HT1080 (cell line): ENCODE data around the gene PRDM16. TPM values are rescaled to one million over a fixed set of nuclear protein-coding genes. Genes with fewer than 3 reads are reported as not detected.

ENCODE experiments used
- DNase-seq: peaks from one replicate; pipeline ENCODE4 v3.0.0-alpha.2; 2015; ENCODE audit warnings: low read depth
- total RNA-seq: library from RNA; depleted of rRNA; stranded (reverse); fragments of >200 nt; shearing (Covaris generic); gene quantifications from 2 replicates; pipeline ENCODE4 v1.2.3, GENCODE V29; 2014

PRDM16 gene
- total RNA-seq, 1 experiment from 2014 or later = not detected

DNA sequence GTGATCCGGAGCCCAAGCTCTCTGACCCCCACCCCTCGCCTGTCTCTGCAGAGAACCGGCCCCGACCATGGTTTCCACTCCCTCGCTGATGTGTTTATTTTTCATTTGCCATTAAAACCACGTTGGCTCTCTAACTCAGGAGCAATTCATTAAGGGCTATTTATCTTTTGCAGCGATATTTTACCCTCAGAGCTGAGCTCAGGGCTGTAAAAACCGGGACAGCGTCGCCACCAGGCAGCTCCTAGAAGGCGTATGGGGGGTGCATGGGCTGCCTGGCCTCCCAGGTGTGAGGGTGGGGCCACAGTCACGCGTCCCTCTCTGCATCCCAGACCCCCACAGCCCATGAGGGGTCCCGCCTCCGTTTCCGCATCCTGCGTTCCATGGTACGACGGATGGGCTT, 71.4 kb downstream of the PRDM16 start:
- no peak for DNase-seq

DNA sequence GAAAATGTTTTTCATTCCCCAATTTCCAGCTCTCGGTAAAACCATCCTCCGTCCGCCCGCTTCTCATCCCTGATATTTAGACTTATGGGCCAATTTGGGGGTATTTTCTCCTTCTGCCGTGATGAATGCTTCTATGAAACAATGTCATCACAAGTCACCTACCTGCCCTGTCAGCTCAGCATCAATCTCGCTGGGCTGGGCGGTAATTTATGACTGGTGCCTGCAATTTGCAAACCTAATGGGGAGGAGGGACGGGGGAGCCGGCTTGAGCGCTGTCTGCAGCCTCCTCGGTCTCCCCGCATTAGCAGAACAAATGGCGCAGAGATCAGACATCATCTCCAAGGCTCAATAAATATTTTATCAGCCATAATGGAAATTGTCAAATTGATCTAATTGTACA, 72.1 kb downstream of the PRDM16 start:
- DNase-seq = no peak

DNA sequence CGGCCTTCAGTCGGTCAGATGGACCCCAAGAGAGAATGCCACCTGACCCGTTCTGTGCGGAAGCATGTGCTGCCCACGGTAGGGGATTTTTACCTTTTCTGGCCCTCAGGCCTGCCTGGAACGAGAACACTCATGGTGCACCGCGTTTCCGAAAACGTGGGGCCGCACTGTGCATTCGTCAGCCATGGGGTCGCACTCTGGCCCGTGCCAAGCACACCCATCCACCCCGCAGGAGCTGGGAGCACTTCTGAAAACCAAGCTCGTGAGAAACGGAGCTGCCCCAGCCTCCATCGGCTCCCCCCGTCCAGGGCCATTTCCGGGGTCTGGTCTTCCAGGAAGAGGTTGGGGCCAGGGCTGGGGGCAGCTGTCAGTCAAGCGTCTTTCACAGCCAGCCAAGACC, 72.8 kb downstream of the PRDM16 start:
- DNase-seq = no peak

DNA sequence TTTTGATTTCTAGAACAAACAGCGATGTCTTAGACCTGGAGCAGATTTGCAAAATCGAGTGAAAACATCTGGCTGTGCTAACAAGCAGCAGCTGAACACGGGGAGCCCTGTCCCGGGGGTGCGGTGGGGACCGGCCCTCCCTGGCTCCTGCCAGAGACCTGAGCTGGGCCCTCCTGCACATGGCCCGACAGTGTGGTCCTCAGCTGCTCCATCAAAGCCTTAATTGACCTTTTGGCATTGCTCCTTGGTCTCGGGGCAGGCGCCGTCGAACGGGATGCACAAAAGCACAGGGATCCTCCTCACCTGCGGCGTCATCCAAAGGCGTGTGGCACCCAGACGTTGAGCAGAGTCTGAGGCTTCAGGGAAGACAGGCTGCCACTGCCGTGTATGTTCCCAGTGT, 73.2 kb downstream of the PRDM16 start:
- no peak for DNase-seq

DNA sequence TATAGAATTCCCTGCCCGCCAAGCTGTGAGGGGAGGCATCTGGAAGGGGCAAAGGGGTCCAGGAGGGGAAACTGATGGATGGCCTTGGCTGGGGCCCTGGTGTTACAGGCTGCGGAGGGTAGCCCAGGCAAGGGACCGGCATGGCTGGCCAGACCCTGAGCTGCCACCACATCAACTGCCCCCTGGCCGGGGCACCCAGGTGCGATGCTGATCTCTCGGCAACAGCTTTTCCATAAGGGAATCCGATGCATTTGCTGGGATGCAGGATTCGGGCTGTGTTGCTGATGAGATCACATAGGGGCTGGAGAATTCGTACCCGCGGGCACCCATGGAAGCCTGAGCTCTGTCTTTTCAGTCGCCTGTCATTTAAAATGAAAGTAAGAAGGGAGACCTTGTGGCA, 73.7 kb downstream of the PRDM16 start:
- DNase-seq = no peak

- DNase-seq = no peak
These were observed 76.7 kb downstream of the PRDM16 start for GRCh38 chr1:3145532-3146325.

DNA sequence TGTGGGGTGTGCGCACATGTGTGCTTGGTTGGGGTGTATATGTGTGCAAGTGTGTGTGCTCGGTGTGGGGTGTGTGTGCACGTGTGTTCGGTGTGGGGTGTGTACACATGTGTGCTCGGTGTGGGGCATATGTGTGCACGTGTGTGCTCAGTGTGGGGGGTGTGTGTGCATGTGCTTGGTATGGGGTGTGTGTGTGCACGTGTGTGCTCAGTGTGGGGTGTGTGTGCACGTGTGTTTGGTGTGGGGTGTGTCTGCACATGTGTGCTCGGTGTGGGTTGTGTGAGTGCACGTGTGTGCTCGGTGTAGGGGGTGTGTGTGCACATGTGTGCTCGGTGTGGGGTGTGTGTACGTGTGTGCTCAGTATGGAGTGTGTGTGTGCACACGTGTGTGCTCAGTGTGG, 77.5 kb downstream of the PRDM16 start:
- DNase-seq = no peak

- DNase-seq = no peak
These were observed 77.9 kb downstream of the PRDM16 start for GRCh38 chr1:3146907-3147306.

GRCh38 chr1:3148171-3148570, 79.2 kb downstream of the PRDM16 start:
- DNase-seq = no peak

DNA sequence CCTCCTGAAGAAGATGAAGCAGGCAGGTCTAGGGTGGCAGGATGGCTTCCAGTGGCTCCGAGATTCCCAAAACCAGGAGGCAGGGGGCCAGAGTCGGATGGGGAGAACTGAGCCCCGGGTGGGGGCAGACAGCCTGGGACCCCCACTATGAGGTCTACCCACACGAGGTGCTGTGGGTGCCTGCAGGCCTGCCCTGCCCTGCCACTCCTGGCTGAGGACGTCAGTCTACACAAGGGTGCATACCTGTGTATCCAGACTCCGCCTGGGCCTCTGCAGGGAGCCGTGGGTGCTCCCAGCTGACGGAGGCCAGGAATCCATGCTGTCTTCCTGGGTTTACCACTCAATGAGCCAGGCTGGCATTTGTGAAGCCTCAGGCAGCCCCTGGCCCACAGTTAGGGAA, 80.3 kb downstream of the PRDM16 start:
- DNase-seq = no peak

DNA sequence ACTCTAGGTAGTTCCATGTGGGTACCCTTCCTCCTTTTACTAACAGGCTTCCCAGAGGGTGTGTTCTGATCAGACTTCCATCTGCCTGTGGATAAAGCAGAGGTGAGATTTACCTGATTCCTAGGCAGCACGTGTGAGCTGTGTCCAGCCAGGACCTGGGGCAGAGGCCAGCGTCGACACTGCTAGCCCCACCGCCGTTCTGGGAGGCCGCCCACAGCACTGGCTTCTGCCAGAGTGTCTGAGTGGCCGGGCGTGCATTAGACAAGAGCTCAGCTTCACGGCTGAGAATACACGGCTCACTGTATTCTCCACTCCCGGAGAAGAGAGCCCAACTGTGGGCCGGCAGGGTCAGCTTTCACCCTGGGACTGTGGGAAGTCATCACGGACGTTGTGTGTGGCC, 82.5 kb downstream of the PRDM16 start:
- DNase-seq = no peak

DNA sequence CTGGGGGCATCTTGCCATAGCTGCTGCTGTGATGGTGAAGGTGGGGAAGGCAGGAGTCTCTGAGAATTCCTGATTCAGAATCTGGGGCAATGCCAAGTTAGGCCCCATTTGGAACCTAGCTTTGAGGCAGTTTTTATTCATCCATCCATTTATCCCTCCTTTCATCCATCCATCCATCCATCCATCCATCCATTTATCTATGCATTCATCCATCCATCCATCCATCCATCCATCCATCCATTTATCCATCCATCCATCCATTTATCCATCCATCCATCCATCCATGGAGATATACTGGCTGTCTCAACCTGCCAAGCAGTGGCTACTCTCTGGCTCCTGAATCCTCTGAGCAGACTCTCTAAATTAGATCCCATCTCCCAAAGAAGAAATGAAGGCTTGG, 83.1 kb downstream of the PRDM16 start:
- DNase-seq = no peak

DNA sequence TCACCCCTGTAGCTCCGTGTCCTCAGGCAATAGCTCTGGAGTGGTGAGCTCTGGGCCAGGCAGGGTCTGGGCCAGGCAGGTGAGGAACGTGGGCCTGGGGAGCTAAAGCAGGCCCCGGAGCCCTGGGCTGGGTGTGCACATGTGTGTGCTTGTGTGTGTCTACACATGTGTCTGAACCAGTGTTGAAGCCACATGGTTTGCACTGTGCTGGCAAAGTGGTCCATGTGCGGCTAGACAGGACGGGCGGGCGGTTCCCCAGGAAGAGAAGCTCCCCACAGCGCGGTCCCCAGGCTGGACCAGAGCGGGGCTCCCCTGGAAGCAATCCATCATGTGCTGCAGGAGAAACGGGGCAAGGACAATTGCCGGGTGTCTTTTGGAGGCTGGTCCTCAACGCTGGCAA, 84.2 kb downstream of the PRDM16 start:
- DNase-seq = no peak

GRCh38 chr1:3153902-3154795, 85.1 kb downstream of the PRDM16 start:
- DNase-seq = no peak

GRCh38 chr1:3155056-3155925, 86.3 kb downstream of the PRDM16 start:
- DNase-seq = no peak

DNA sequence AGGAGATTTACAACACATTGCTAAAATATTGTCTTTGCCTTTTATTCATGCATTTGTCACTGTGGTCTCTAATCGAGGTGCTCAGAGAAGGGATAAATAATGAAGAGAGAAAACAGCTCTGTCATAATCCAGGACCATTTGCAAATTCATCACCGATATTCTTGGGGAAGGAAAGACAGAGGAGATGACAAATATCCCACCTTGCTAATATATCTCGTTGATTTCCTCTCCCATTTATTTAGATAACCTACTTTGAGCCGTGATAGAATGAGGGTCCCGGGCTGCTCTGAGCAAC, 86.9 kb downstream of the PRDM16 start:
- DNase-seq = no peak

- DNase-seq = no peak
These were observed 87.9 kb downstream of the PRDM16 start for GRCh38 chr1:3156936-3157335.

DNA sequence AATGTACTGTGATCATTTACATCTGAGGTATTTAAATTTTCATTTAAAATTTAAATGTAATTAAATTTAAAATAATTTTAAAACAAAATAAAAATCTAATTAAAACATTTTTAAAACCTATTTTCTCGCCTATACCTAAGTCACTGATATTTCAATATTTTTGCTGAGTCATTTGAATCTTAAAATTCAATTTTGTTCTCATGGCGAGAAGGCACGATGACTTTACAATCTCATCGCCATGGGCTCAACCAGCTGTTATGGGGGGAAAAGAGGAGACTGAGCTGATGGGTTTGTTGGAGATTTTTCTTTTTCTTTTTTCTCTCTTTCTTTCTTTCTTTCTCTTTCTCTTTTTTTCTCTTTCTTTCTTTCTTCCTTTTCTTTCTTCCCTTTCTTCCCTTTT, 89.3 kb downstream of the PRDM16 start:
- DNase-seq = no peak

DNA sequence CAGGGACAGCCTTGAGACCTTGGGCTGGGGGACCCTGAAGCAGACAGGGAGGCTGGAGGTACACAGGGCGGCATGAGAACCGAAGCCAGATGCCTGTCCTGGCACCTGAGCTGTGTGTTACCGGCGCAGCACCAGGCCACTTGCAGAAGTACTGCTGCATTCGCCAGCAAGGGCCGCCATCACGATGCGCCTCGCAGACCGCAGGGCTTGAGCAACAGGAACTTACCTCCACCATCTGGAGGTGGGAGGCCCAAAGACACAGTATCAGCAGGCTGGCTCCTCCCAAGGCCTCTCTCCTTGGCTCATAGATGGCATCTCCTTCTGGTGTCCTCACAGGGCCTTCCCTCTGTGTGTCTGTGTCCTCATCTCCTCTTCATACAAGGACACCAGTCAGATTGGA, 90.1 kb downstream of the PRDM16 start:
- no peak for DNase-seq

DNA sequence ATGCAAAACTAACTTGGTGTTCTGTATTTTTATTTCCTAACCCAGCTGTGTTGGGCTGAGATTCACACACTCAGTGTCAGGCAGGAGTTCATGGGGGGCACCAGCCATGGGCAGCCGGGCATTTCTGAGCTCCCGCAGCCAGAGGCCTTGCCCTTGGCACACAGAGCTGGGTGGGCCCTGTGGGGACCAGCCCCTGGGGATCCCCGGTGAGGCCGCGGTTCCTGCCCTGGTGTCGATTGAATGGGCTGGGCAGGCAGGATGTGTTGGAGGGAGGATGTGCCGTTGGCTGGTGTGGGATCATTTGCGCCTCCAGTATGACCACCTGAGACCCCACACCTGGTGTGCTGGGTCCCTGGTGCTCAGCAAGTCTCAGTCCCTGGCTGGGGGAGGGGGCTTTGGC, 91.0 kb downstream of the PRDM16 start:
- DNase-seq = no peak

- DNase-seq = no peak
These were observed 91.7 kb downstream of the PRDM16 start for GRCh38 chr1:3160647-3161145.
